Esophagus squamous epithelium (tissue), 5 donors: ENCODE measurements around the gene FSTL4. TPM values are rescaled to one million over a fixed set of nuclear protein-coding genes. Genes with fewer than 3 reads are reported as not detected.

Experiments
- DNase-seq: peaks from one replicate; lab custom pipeline; 2025; lab: John Stamatoyannopoulos, UW
- H3K27ac ChIP-seq, 4 donors: fragments of 200-600 bp; sonication (generic); one replicate each; pipeline ENCODE4 v1.5.1; 2016 to 2019; ENCODE audit warnings: mild to moderate bottlenecking in 1 of 4
- H3K27me3 ChIP-seq, 4 donors: fragments of 200-600 bp; sonication (generic); 1 replicate in 3 of 4; 2 replicates in 1 of 4; pipeline versions ENCODE4 v1.5.1 to v1.6.0; 2017 to 2021; ENCODE audit warnings: antibody characterized with exemption in 1 of 4
- H3K36me3 ChIP-seq, 3 donors: fragments of 200-600 bp; sonication (generic); one replicate each; pipeline ENCODE4 v1.5.1; 2016 to 2019
- H3K4me1 ChIP-seq, 3 donors: fragments of 200-600 bp; sonication (generic); one replicate each; pipeline ENCODE4 v1.5.1; 2017 to 2019
- H3K4me3 ChIP-seq, 4 donors: fragments of 200-600 bp; sonication (generic); 1 replicate in 3 of 4; 2 replicates in 1 of 4; pipeline ENCODE4 v1.5.1; 2016 to 2019; ENCODE audit warnings: mild to moderate bottlenecking in 2 of 4, moderate library complexity in 1 of 4
- H3K9me3 ChIP-seq, 3 donors: fragments of 200-600 bp; sonication (generic); one replicate each; pipeline ENCODE4 v1.5.1; 2016 to 2019
- POLR2A ChIP-seq, 4 donors: fragments of 450-650 bp; IDR thresholded peaks; one replicate each; pipeline ENCODE4 v1.6.1; 2017; ENCODE audit warnings: antibody characterized with exemption in 4 of 4, mild to moderate bottlenecking in 4 of 4, moderate library complexity in 3 of 4
- WGBS, 2 donors: methylation state at CpG; one replicate each; pipeline ENCODE4 v1.1.5; 2018; 5-methylcytosine and 5-hydroxymethylcytosine counted together
- intact Hi-C: fragments of 100-400 bp; cut with DNase I; formaldehyde crosslinking; loops from one replicate; pipeline ENCODE4 v1.15.0; 2022
- total RNA-seq, 4 donors: library from RNA; depleted of rRNA; stranded (reverse); fragments of >200 nt; gene quantifications; one replicate each; pipeline ENCODE4 v1.1.0, GENCODE V29; 2016
- TF ChIP-seq, protein P1 (sequence below), 6 experiments: fragments of 450-650 bp in 4 of 6; fragments of 200-600 bp in 2 of 6; sonication (generic) in 2 of 6; IDR thresholded peaks; one replicate each; pipeline ENCODE4 v1.5.1; 2016 to 2019; ENCODE audit warnings: antibody characterized with exemption in 6 of 6, mild to moderate bottlenecking in 4 of 6, moderate library complexity in 4 of 6
- donor health status: DM: yes; HTN: yes; CAD: no.

The FSTL4 gene
- total RNA-seq, 4 donors from 2014 or later = 0.53 to 4.1 (median 1.4) TPM

DNA sequence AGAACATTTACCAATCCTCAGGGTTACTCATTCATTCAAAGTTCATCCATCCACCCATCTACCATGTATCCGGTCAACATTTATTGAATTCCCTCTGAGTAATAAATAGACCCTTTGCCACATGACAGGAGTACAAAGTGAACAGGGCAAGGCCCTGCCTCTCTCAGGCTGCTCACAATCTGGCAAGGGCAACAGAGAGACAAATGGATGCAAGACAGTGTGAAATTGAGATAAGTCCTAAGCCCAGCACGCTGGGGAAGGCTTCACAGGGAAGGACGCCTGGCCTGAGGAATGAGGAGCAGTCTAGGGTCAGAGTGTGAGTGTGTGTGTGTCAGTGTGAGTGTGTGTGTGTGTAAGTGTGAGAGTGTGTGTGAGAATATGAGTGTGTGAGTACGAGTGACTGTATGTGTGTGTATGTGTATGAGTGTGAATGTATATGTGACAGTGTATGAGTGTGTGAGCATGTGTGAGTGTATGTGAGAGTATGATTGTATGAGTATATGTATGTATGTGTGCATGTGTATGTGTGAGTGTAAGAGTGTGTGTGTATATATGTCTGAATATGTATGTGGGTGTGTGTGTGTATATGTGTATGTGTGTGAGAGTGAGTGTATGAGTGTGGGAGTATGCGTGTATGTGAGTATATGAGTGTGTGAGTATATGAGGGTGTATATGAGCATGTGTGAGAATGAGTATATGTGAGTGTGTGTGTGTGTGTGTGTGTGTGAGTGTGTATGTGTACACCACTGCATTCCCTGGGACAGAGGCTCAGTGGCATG, 145.6 kb downstream of the FSTL4 start:
- no peak overlapping the region for H3K4me3 ChIP-seq
- H3K27ac ChIP-seq = no peak overlapping the region
- no peaks in the 10 kb centered on the region for H3K9me3 ChIP-seq
- TF ChIP-seq POLR2A (IDR thresholded peaks at IDR 0.05) = no peak
- TF ChIP-seq, protein P1, sequence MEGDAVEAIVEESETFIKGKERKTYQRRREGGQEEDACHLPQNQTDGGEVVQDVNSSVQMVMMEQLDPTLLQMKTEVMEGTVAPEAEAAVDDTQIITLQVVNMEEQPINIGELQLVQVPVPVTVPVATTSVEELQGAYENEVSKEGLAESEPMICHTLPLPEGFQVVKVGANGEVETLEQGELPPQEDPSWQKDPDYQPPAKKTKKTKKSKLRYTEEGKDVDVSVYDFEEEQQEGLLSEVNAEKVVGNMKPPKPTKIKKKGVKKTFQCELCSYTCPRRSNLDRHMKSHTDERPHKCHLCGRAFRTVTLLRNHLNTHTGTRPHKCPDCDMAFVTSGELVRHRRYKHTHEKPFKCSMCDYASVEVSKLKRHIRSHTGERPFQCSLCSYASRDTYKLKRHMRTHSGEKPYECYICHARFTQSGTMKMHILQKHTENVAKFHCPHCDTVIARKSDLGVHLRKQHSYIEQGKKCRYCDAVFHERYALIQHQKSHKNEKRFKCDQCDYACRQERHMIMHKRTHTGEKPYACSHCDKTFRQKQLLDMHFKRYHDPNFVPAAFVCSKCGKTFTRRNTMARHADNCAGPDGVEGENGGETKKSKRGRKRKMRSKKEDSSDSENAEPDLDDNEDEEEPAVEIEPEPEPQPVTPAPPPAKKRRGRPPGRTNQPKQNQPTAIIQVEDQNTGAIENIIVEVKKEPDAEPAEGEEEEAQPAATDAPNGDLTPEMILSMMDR (IDR thresholded peaks at IDR 0.05) = no peak
- no peak for DNase-seq
- 90 to 92% methylated on average over 5 of the region's 5 CpGs for WGBS, 2 donors
- H3K36me3 ChIP-seq = no peaks in the 10 kb centered on the region
- intact Hi-C loops = no loop called here
- no peaks in the 10 kb centered on the region for H3K4me1 ChIP-seq
- H3K27me3 ChIP-seq = no peaks in the 10 kb centered on the region

DNA sequence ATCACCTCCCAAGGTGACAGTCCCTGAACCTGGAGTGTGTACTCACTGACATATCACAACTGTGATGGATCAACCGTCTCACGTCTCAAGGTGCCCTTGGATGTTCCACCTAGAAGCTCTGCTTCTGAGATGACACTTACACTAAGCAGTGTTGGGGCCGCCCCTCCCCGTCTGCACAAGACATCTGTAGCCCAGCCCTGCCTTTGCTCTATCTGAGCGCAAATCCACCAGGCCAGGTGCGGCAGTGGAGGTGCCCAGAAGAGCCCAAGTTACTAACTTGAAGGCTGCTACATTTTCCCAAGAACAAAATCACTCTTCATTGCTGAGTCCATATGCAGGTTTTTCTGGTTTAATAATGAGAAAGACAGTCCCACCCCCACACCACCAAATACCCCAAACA, 148.3 kb downstream of the FSTL4 start:
- no peak overlapping the region for H3K27ac ChIP-seq
- H3K27me3 ChIP-seq = no peaks in the 10 kb centered on the region
- H3K4me3 ChIP-seq = no peak overlapping the region
- no peak for DNase-seq
- no peaks in the 10 kb centered on the region for H3K9me3 ChIP-seq
- TF ChIP-seq, protein P1 (IDR thresholded peaks at IDR 0.05) = no peak
- TF ChIP-seq POLR2A (IDR thresholded peaks at IDR 0.05) = no peak
- WGBS, 2 donors = 93% methylated on average over 3 to 6 of the region's 6 CpGs
- no peaks in the 10 kb centered on the region for H3K36me3 ChIP-seq
- H3K4me1 ChIP-seq = no peaks in the 10 kb centered on the region
- intact Hi-C loops = no loop called here

DNA sequence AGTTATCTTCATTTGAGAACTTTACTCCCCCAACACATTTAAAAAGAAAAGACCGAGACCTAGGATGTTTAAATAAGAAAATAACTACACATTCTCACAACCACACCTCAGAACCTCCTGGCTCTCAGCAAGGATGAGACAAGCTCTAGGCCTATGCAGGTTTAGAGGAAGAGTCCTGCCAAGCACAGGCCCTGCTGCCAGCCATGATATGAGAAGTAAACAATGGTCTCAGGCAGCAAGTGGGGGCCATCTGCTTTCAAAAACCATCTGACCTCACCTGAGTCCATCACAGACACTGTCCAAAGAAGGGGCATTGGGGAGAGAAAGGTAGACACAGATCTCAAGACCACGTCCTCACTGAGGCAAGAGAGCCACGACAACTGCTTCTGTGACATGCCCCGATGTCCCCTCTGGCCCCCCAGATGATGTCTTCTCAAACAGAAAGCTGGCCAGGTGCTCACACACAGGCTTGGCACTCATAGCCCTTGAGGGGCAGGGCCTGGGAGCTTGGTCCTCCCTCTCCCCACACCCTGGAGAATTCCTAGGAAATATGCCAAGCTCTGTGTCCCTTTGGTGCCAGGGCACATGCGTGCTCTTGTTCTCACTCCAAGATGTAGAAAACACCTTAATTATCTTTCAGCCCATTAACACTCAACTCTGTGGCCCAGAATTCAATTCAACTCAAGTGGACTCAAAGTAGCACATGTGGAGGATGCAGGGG, 150.4 kb downstream of the FSTL4 start:
- TF ChIP-seq POLR2A (IDR thresholded peaks at IDR 0.05) = no peak
- TF ChIP-seq, protein P1 (IDR thresholded peaks at IDR 0.05) = no peak
- peaks cover 0 to 9% (median 5%) of the 10 kb centered on the region in 3 donors for H3K4me1 ChIP-seq
- DNase-seq = no peak
- H3K9me3 ChIP-seq = no peaks in the 10 kb centered on the region
- no peaks in the 10 kb centered on the region for H3K36me3 ChIP-seq
- H3K27me3 ChIP-seq = no peaks in the 10 kb centered on the region
- H3K4me3 ChIP-seq = no peak overlapping the region
- intact Hi-C loops = no loop called here
- WGBS, 2 donors = 59 to 71% methylated on average over 4 to 5 of the region's 5 CpGs
- H3K27ac ChIP-seq = no peak overlapping the region

DNA sequence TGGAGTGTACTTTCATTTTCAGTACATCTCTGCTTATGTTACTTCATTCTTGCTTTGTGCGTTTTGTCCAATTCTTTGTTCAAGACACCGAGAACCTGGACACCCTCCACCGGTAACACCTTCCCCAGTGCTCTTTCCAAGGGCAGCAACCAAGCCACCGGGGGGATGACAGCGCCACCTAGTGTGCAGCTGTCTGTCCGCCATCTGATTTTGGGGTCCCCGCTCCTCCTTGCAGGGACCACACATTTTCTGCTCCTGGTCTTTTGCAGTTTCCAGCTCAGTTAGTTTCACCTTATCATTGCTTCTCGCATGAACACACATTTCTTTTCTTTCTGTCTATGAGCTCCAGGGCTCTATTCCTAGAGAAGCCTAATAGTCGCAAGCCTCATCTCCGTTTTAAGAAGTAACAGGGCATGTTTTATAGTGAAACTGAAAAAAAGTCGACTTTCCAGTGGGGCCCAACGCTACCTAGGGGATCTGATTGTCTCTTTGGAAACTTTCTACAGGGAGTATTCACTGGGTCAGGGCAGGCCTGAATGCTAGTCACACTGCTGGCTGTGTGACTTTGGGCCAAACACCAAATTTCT, 152.1 kb downstream of the FSTL4 start:
- no peaks in the 10 kb centered on the region for H3K27me3 ChIP-seq
- DNase-seq = no peak
- H3K9me3 ChIP-seq = no peaks in the 10 kb centered on the region
- WGBS, 2 donors = 62 to 63% methylated on average over 12 of the region's 12 CpGs
- peaks cover 0 to 24% (median 19%) of the 10 kb centered on the region in 3 donors for H3K4me1 ChIP-seq
- H3K36me3 ChIP-seq = no peaks in the 10 kb centered on the region
- H3K27ac ChIP-seq = no peak overlapping the region
- H3K4me3 ChIP-seq = no peak overlapping the region
- intact Hi-C loops = no loop called here
- TF ChIP-seq POLR2A (IDR thresholded peaks at IDR 0.05) = no peak
- TF ChIP-seq, protein P1 (IDR thresholded peaks at IDR 0.05) = peak; percentile 13 to 71 (median 38)
